ENCODE measurements around the gene GSTM2.
"Not testable (repeated sequence)": the region's sequence is repeated elsewhere in the genome, so short reads cannot be mapped to it uniquely, and the experiment has no call there.

The GSTM2 gene

DNA sequence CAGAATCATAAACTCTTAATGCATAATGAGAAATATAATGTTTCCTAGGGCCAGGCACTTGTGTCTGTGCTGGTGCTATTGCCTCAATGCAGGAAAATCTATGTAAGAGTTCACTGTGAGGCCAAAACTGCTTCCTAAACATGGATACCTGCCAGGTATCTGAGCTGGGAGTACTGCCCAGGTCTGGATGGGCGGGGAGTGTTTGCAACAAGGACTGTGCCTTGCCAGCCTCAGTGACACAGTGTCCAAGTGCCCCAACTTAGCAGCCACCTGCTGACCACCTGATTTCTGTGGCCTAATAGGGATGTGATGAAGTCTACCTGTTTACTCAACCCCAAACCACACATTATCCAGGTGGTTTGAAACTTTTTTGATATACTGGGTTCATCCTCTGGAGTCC lies 17.5 kb downstream of the GSTM2 start:
- not testable (repeated sequence) for DNase-seq

DNA sequence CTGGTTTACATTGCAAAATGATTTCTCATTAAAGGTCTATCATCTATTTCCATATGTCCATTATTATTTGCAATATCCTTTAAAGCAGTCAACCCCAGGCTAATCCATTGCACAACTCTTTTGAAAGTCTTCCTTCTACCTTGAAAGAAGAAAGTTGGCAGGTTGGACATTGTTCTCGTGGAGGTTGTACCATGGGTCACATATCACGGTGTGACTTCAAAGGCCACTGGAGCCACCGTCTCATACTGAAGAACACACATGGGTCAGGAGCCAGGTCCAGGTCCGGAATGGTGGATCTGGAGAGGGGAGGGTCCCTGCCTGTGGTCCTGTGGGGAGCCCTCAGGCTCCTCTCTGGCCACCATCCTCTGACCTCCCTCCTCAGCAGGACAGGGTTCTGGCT lies 18.0 kb downstream of the GSTM2 start:
- not testable (repeated sequence) for DNase-seq

DNA sequence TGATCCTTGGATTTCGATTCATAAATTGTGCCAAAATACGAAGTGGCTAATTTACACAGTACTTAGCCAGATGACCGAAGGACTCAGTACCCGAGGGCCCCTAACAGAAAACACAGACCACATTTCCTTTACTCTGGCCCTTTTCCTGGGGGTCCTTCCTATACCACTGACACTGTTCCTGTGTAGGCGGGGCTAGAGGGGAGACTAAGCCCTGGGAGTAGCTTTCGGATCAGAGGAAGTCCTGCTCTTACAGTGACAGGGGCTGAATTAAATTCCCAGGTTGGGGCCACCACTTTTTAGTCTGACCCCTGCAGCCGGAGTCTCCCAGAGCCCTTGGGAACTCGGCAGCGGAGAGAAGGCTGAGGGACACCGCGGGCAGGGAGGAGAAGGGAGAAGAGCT lies 19.3 kb downstream of the GSTM2 start:
- not testable (repeated sequence) for DNase-seq

DNA sequence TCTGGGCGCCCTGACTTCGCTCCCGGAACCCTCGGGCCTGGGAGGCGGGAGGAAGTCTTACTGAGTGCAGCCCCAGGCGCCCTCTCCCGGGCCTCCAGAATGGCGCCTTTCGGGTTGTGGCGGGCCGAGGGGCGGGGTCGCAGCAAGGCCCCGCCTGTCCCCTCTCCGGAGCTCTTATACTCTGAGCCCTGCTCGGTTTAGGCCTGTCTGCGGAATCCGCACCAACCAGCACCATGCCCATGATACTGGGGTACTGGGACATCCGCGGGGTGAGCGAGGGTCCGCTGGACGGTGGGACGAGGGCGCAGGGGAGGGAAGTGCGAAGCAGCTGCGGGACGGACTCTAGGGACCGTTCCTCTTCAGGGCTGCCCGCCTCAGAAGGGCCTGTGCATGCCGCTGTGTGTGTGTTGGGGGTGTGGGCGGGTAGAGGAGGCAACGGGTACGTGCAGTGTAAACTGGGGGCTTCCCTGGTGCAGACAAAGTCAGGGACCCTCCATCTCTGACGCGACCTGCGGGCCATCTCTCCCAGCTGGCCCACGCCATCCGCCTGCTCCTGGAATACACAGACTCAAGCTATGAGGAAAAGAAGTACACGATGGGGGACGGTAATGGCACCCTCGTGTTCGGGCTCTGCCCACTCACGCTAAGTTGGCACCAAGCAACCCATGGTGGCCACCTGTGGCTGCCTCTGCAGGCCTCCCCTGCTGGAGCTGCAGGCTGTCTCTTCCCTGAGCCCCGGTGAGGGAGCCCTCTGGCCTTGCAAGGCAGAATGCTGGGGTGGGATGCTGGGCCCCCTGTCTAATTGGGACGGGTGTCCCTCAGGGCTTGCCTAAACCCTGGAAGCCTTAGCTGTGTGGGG lies 20.0 kb downstream of the GSTM2 start, which contains the start of gene GSTM1:
TSS of gene GSTM1 (plus strand) at position 177 of the 859 bp plus-strand sequence. CDS start at position 234, 57 bp downstream.
- peak in 2 of 4 experiments; percentile 30 to 54 for DNase-seq

DNA sequence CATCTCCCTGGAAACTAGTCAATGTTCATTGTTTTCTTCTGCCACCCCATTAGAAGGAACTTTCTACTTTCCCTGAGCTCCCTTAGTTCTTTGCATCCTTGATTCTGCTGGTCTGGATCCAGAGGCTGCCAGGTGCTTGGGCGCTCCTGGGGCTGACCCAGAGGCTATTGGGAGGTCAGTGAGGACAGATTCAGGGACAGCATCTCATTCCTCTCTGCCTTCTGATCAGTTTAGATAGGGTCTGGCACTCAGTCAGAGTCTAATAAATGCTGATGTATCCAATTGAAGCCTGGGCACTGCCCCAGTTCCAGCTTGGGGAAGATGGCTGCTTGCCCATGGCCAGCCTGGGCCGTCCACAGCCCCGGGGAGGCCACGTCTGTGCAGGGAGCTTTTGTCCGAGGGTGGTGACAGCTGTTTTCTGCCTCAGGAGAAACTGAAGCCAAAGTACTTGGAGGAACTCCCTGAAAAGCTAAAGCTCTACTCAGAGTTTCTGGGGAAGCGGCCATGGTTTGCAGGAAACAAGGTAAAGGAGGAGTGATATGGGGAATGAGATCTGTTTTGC lies 22.1 kb downstream of the GSTM2 start:
- no peak for DNase-seq

DNA sequence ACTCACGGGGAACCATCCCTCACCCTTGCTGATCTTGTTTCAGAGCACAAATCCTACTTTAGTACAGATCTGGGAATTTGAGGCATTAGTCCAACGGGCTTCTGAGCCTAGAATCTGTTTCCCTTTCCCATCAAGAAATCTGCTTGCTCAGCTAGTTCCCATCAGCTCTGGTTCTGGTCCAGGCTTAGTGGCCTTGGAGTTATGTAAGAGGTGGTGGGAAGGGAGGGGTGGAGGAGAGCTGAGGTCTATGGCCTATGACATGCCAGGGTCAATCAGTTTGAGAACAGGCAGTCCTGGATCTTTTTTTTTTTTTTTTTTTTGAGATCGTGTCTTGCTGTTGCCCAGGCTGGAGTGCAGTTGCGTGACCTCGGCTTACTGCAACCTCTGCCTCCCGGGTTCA lies 23.9 kb downstream of the GSTM2 start:
- DNase-seq: no peak

DNA sequence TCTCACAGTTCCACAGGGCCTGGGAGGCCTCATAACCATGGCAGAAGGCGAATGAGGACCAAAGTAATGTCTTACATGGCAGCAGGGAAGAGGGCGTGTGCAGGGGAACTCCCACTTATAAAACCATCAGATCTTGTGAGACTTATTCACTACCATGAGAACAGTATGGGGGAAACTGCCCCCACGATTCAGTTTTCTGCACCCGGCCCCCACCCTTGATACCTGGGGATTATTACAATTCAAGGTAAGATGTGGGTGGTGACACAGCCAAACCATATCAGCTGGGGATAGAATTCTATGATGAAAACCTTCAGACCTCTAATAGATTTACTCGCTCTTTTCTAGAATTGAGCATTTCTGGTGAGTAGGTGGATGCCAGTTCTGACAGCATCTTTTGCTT lies 26.5 kb downstream of the GSTM2 start:
- not testable (repeated sequence) for DNase-seq

DNA sequence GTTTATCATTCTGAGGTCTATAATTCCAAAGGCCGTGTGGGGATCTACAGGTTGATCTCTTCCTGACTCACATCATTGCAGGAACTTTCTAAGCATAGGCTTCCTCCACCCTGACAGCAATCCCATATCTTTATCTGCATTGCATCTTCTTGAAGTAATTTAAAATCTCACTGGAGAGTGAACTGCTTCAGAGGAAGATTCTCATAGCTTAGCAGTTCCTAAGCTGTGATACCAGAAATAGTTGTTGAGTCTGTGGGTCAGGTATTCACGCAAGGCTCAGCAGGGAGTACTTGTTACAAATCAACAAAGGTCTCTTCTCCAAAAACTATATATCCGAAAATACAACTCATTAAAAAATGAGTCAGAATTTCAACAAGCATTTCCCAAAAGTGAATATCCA lies 27.3 kb downstream of the GSTM2 start:
- not testable (repeated sequence) for DNase-seq

DNA sequence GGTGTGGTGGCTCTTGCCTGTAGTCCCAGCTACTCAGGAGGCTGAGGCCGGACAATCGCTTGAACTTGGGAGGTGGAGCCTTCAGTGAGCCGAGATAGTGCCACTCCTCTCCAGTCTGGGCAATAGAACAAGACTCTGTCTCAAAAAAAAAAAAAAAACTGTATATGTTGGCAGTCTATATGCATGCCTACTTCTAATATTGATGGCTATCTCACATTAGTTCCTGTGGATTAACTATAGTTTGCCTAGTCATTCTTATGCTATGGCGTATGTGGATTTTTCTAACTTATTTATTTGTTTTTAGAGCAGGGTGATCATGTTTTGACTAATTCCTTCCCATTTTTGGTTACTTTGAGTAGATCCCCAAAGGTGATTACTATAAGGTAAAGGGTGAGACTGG lies 29.2 kb downstream of the GSTM2 start:
- no peak for DNase-seq

DNA sequence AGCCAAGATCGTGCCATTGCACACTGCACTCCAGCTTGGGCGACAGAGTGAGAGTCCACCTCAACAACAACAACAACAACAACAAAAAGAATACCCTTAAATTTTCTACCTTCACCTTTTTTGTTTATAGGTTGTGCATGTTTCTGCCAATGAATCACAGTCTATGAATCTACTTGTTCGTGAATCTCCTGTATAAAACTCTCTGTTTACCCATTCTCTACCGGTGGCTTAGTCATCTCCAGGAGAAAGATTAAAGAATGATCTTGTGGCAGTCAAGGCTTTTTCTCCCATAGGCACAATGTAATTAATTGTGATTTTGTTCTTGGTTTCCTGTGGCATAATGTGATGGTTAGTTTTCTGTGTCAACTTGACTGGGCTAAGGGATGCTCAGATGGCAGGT lies 30.0 kb downstream of the GSTM2 start:
- not testable (repeated sequence) for DNase-seq

DNA sequence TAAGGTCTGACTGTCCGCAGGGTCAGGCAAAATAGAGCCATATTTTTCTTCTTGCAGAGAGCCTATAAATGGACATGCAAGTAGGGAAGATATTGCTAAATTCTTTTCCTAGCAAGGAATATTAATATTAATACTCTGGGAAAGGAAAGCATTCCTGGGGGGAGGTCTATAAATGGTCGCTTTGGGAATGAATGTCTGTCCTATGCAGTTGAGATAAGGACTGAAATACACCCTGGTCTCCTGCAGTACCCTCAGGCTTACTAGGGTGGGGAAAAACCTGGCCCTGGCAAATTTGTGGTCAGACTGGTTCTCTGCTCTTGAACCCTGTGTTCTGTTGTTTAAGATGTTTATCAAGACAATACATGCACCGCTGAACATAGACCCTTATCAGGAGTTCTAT lies 35.1 kb downstream of the GSTM2 start:
- not testable (repeated sequence) for DNase-seq

DNA sequence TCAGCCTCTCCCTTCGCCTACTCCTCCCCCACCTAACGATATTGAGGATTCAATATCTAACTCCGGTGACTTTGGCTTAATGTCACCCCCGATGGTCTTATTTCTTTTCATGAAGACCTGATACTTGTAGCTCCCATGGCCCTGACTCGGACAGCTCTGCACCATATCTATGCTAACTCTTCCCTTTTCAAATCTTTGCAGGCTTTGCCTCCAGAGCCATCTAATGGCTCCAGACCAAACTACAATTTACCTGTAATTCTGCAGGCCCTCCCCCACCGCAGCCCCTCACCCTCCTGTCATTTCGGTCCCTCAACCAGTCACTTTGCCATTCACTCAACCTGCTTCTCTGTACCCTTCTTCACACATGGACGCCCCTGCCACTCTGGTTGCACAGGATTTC lies 36.3 kb downstream of the GSTM2 start:
- no peak for DNase-seq

DNA sequence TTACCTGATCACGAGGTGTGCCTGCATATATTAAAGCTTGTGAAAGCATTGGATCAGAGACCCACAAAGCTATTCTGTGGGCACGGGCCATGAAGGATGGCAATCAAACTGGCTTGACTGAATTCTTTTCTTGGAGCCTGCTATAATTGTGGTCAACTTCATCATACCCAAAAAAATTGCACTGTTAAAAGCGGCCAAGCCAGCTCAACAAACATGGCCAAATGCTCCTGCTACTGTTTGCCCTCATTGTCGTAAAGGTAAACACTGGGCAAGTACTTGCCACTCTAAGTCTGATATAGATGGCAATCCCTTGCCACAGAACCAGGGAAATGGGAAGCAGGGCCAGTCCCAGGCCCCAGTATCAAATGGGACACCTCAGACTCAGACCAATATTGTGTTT lies 37.6 kb downstream of the GSTM2 start:
- DNase-seq: no peak

DNA sequence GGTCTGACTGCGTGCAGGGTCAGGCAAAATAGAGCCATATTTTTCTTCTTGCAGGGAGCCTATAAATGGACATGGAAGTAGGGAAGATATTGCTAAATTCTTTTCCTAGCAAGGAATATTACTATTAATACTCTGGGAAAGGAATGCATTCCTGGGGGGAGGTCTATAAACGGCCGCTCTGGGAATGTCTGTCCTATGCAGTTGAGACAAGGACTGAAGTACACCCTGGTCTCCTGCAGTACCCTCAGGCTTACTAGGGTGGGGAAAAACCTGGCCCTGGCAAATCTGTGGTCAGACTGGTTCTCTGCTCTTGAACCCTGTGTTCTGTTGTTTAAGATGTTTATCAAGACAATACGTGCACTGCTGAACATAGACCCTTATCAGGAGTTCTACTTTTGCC lies 41.1 kb downstream of the GSTM2 start:
- DNase-seq: not testable (repeated sequence)

DNA sequence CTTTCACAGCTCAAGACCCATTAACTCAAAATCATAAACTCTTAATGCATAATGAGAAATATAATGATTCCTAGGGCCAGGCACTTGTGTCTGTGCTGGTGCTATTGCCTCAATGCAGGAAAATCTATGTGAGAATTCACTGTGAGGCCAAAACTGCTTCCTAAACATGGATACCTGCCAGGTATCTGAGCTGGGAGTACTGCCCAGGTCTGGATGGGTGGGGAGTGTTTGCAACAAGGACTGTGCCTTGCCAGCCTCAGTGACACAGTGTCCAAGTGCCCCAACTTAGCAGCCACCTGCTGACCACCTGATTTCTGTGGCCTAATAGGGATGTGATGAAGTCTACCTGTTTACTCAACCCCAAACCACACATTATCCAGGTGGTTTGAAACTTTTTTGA lies 42.0 kb downstream of the GSTM2 start:
- not testable (repeated sequence) for DNase-seq

DNA sequence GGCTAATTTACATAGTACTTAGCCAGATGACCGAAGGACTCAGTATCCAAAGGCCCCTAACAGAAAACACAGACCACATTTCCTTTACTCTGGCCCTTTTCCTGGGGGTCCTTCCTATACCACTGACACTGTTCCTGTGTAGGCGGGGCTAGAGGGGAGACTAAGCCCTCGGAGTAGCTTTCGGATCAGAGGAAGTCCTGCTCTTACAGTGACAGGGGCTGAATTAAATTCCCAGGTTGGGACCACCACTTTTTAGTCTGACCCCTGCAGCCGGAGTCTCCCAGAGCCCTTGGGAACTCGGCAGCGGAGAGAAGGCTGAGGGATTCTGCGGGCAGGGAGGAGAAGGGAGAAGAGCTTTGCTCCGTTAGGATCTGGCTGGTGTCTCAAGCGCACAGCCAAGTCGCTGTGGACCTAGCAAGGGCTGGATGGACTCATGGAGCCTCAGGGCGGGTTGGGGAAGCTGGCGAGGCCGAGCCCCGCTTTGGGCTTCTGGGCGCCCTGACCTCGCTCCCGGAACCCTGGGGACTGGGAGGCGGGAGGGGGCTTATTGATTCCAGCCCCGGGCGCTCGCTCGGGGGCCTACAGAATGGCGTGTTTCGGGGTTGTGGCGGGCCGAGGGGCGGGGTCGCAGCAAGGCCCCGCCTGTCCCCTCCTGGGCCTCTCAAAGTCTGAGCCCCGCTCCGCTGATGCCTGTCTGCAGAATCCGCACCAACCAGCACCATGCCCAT lies 43.9 kb downstream of the GSTM2 start, which contains the start of gene GSTM5:
TSS of gene GSTM5 (plus strand) at position 659 of the 728 bp plus-strand sequence. CDS start at position 721, 62 bp downstream.
- DNase-seq: not testable (repeated sequence)

DNA sequence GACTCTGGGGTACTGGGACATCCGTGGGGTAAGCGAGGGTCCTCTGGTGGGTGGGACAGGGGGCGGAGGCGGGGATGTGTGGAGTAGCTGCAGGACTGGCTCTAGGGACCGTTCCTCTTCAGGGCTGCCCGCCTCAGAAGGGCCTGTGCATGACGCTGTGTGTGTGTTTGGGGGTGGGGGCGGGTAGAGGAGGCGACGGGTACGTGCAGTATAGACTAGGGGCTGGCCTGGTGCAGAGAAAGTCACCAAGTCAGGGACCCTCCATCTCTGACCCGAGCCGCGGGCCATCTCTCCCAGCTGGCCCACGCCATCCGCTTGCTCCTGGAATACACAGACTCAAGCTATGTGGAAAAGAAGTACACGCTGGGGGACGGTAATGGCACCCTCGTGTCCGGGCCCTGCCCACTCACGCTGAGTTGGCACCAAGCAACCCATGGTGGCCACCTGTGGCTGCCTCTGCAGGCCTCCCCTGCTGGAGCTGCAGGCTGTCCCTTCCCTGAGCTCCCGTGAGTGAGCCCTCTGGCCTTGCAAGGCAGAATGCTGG lies 44.5 kb downstream of the GSTM2 start:
- no peak for DNase-seq

DNA sequence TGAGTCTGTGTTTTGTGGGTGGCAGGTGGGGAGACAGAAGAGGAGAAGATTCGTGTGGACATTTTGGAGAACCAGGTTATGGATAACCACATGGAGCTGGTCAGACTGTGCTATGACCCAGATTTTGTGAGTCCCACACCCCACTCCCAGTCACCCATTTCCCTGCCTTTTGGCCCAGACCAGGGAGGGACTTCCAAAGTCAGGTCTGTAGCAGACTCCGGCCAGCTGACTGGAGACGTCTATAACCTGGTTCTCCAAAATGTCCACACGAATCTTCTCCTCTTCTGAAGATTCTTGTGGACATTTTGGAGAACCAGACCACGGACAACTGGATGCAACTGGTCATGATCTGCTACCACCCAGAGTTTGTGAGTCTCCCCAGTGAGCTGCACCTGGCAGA lies 45.8 kb downstream of the GSTM2 start:
- DNase-seq: no peak

DNA sequence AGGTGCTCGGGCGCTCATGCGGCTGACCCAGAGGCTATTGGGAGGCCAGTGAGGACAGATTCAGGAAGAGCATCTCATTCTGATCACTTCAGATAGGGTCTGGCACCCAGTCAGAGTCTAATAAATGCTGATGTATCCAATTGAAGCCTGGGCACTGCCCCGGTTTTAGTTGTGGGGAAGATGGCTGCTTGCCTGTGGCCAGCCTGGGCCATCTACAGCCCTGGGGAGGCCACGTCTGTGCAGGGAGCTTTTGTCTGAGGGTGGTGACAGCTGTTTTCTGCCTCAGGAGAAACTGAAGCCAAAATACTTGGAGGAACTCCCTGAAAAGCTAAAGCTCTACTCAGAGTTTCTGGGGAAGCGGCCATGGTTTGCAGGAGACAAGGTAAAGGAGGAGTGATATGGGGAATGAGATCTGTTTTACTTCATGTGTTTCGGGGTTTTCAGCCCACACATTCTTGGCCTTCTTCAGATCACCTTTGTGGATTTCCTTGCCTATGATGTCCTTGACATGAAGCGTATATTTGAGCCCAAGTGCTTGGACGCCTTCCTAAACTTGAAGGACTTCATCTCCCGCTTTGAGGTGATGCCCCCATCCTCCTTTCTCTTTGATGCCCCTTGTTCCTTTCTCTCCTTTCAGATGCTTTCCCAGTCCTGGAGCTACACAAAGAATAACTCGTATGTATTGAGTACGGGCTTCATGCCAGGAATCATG lies 47.0 kb downstream of the GSTM2 start:
- no peak for DNase-seq

DNA sequence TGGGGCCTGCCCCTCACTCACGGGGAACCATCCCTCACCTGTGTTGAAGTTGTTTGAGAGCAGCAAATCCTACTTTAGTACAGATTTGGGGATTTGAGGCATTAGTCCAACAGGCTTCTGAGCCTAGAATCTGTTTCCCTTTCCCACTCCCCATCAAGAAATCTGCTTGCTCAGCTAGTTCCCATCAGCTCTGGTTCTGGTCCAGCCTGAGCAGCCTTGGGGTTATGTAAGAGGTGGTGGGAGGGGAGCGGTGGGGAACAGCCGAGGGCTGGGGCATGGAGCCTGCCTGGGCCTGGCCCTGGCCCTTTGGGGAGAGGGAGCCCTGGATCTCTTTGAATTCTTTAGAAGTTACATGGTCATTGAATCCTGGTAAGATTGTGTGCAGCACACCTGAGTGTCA lies 48.3 kb downstream of the GSTM2 start:
- no peak for DNase-seq

DNA sequence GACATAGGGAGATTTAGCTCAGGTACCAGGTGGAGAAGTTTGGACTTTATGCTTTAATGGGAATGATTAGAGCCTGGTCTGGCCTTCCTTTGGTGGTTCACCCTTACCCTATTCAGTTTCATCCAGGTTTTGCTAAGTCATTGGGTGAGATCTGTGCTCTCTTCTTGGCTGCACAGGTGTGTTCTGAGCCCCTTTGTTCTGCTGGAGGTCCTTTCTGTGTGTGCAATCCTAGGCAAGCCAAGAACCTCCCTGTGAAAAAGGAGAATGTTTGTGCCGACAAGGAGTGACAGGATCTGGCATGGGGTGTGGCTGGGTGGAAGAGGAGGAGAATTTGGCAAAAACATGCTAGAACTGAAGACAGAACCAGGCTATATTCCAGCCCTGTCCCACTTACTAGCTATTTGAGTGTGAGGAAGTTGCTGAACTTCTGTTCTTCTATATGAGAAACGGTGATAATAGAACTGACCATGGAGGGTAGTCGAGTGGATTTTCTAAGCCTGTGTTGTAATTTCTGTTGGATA lies 48.8 kb downstream of the GSTM2 start:
- no peak for DNase-seq

DNA sequence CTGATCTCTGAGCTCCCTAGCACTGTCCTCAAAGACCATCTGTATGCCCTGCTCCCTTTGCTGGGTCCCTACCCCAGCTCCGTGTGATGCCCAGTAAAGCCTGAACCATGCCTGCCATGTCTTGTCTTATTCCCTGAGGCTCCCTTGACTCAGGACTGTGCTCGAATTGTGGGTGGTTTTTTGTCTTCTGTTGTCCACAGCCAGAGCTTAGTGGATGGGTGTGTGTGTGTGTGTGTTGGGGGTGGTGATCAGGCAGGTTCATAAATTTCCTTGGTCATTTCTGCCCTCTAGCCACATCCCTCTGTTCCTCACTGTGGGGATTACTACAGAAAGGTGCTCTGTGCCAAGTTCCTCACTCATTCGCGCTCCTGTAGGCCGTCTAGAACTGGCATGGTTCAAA lies 49.9 kb downstream of the GSTM2 start:
- no peak for DNase-seq
